ENCODE data around the gene LTB4R.

The LTB4R gene

GRCh38 chr14:24340606-24341005 is 29.3 kb downstream of the LTB4R start:
- CTCF ChIA-PET = interaction anchor here (0.6 kb wide), 1 partner anchor 739 kb away, joined by 3 read pairs; no protein-coding TSS in a partner anchor
- no peak for TF ChIP-seq CTCF (conservative IDR thresholded peaks at IDR 0.05; ENCODE audit: low read depth)
- DNase-seq (ENCODE audit: low spot score) = no peak
- POLR2A ChIA-PET (ENCODE audit: low non-redundant PET) = interaction anchor here (1.0 kb wide), 1 partner anchor 90 kb away, joined by 3 read pairs; the partner anchor contains the start of gene KHNYN
- H3K27ac ChIP-seq = no peak overlapping the region

GRCh38 chr14:24342889-24343288 is 31.6 kb downstream of the LTB4R start:
- H3K27ac ChIP-seq = no peak overlapping the region
- no peak for TF ChIP-seq CTCF (conservative IDR thresholded peaks at IDR 0.05; ENCODE audit: low read depth)
- ChIA-PET POLR2A (ENCODE audit: low non-redundant PET) (no interaction called here), CTCF (no interaction called here)
- DNase-seq (ENCODE audit: low spot score) = no peak

- DNase-seq (ENCODE audit: low spot score) = no peak
- POLR2A ChIA-PET (ENCODE audit: low non-redundant PET) = no interaction called here
- CTCF ChIA-PET = interaction anchor here (1.6 kb wide), 1 partner anchor 18 kb away, joined by 8 read pairs; no protein-coding TSS in a partner anchor
Observed at GRCh38 chr14:24343795-24344660, 32.7 kb downstream of the LTB4R start.

GRCh38 chr14:24347134-24347533 is 35.8 kb downstream of the LTB4R start:
- TF ChIP-seq CTCF (conservative IDR thresholded peaks at IDR 0.05; ENCODE audit: low read depth) = no peak
- POLR2A ChIA-PET (ENCODE audit: low non-redundant PET) = interaction anchor here (0.5 kb wide), 1 partner anchor 20 kb away, joined by 7 read pairs; no protein-coding TSS in a partner anchor
- CTCF ChIA-PET = interaction anchor here (1.0 to 2.4 kb wide), 2 partner anchors 14 to 104 kb away, joined by 3 to 10 read pairs; no protein-coding TSS in a partner anchor
- DNase-seq (ENCODE audit: low spot score) = no peak
- H3K27ac ChIP-seq = no peak overlapping the region

More at GRCh38 chr14:24343795-24344660, 32.7 kb downstream of the LTB4R start:
- no peak overlapping the region for H3K27ac ChIP-seq
- no peak for TF ChIP-seq CTCF (conservative IDR thresholded peaks at IDR 0.05; ENCODE audit: low read depth)

GRCh38 chr14:24348186-24348585 is 36.9 kb downstream of the LTB4R start:
- ChIA-PET POLR2A (ENCODE audit: low non-redundant PET) (no interaction called here), CTCF (interaction anchor here (0.6 to 2.4 kb wide), 4 partner anchors 8 to 83 kb away, joined by 3 to 10 read pairs (median 5); no protein-coding TSS in a partner anchor)
- TF ChIP-seq CTCF (conservative IDR thresholded peaks at IDR 0.05; ENCODE audit: low read depth) = no peak
- no peak for DNase-seq (ENCODE audit: low spot score)
- H3K27ac ChIP-seq = no peak overlapping the region

DNA sequence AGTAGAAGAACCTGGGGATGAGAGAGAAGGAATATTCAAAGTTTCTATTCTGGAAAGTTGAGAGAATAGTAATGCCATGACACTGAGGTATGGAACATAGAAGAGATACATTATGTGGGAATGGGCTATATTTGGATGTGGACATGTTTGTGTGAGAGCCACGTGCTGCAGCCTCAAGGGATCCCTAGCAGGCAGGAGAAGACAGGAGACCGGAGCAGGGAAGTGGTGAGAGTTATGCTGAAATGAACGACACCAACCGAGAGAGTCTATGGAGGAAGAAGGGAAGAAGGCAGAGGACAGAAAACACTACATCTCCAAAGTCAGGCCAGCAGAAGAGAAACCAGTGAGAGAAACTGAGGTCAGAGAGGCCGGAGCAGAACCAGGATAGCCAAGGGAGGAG is 38.4 kb downstream of the LTB4R start:
- no peak for DNase-seq (ENCODE audit: low spot score)
- no peak for TF ChIP-seq CTCF (conservative IDR thresholded peaks at IDR 0.05; ENCODE audit: low read depth)
- CTCF ChIA-PET = interaction anchor here (0.6 to 1.0 kb wide), 2 partner anchors 41 to 82 kb away, joined by 3 to 4 read pairs; no protein-coding TSS in a partner anchor
- POLR2A ChIA-PET (ENCODE audit: low non-redundant PET) = no interaction called here
- H3K27ac ChIP-seq = no peak overlapping the region

Measured in RWPE1 (cell line).